Hepatocyte (in vitro differentiated cells): Measurements from ENCODE around the gene ZNF544. TPM values are rescaled to one million over a fixed set of nuclear protein-coding genes. Genes with fewer than 3 reads are reported as not detected.
A peak's percentile ranks its signal among the peaks of the same experiment; 100 is the strongest.

ENCODE experiments used
- DNase-seq: peaks from one replicate; pipeline ENCODE4 v3.0.0-alpha.2; 2016; ENCODE audit warnings: low spot score
- H2AFZ ChIP-seq: fragments of 200-600 bp; sonication (generic); 2 replicates; pipeline ENCODE4 v1.6.0; 2016; ENCODE audit warnings: antibody characterized with exemption, mild to moderate bottlenecking
- H3K27ac ChIP-seq: fragments of 200-600 bp; sonication (generic); 2 replicates; pipeline ENCODE4 v1.5.1; 2016; ENCODE audit warnings: mild to moderate bottlenecking
- H3K27me3 ChIP-seq: fragments of 200-600 bp; sonication (generic); 2 replicates; pipeline ENCODE4 v1.6.1; 2016
- H3K36me3 ChIP-seq: fragments of 200-600 bp; sonication (generic); replicated peaks from 2 replicates; pipeline ENCODE4 v1.5.1; 2016; ENCODE audit warnings: low read depth; ENCODE audit not compliant: insufficient read depth
- H3K4me1 ChIP-seq: fragments of 200-600 bp; sonication (generic); 2 replicates; pipeline ENCODE4 v1.5.1; 2016; ENCODE audit warnings: mild to moderate bottlenecking, moderate library complexity; ENCODE audit not compliant: insufficient read depth
- H3K4me2 ChIP-seq: fragments of 200-600 bp; sonication (generic); 2 replicates; pipeline ENCODE4 v1.6.0; 2016
- H3K4me3 ChIP-seq: fragments of 200-600 bp; sonication (generic); 2 replicates; pipeline ENCODE4 v1.5.1; 2016; ENCODE audit warnings: mild to moderate bottlenecking
- H3K79me2 ChIP-seq: fragments of 200-600 bp; sonication (generic); 2 replicates; pipeline ENCODE4 v1.6.0; 2017; ENCODE audit warnings: mild to moderate bottlenecking
- H3K9me2 ChIP-seq: fragments of 200-600 bp; sonication (generic); replicated peaks from 2 replicates; pipeline ENCODE4 v1.6.0; 2017; ENCODE audit warnings: mild to moderate bottlenecking; ENCODE audit not compliant: insufficient read depth
- H3K9me3 ChIP-seq: fragments of 200-600 bp; sonication (generic); 2 replicates; pipeline ENCODE4 v1.5.1; 2016; ENCODE audit warnings: low read depth, mild to moderate bottlenecking
- H4K20me1 ChIP-seq: fragments of 200-600 bp; sonication (generic); 2 replicates; pipeline ENCODE4 v1.6.0; 2016; ENCODE audit warnings: mild to moderate bottlenecking; ENCODE audit not compliant: insufficient read depth, poor library complexity, severe bottlenecking
- EZH2 ChIP-seq: fragments of 200-600 bp; sonication (generic); IDR thresholded peaks from 2 replicates; pipeline ENCODE4 v1.6.1; 2016; ENCODE audit warnings: antibody characterized with exemption, mild to moderate bottlenecking, borderline replicate concordance
- EZH2phosphoT487 ChIP-seq: fragments of 200-600 bp; sonication (generic); IDR thresholded peaks from one replicate; pipeline ENCODE4 v1.6.1; 2018; ENCODE audit warnings: antibody characterized with exemption, mild to moderate bottlenecking, low read depth, moderate library complexity; ENCODE audit not compliant: unreplicated experiment, severe bottlenecking
- WGBS: methylation state at CpG from one replicate; pipeline ENCODE4 v1.1.6; 2016; ENCODE audit warnings: low lambda C conversion rate; ENCODE audit errors: missing lambda C conversion rate; 5-methylcytosine and 5-hydroxymethylcytosine counted together
- polyA plus RNA-seq: library from polyadenylated mRNA; unstranded; fragments of >200 nt; fragmentation: Nextera tagmentation; extraction: Ambion mirVana; gene quantifications from 2 replicates; pipeline ENCODE4 v1.2.1, GENCODE V29; 2016
- total RNA-seq: library from RNA; depleted of rRNA; stranded (reverse); fragments of >200 nt; gene quantifications from 2 replicates; pipeline ENCODE4 v1.2.3, GENCODE V29; 2014
- TF ChIP-seq, protein P1 (sequence below): fragments of 200-600 bp; sonication (generic); IDR thresholded peaks from 2 replicates; pipeline ENCODE4 v1.5.1; 2016; ENCODE audit warnings: antibody characterized with exemption, mild to moderate bottlenecking; ENCODE audit not compliant: poor library complexity

The ZNF544 gene
- total and polyA plus RNA-seq, 2 experiments from 2014 or later, result 17.2 to 34.1 TPM

DNA sequence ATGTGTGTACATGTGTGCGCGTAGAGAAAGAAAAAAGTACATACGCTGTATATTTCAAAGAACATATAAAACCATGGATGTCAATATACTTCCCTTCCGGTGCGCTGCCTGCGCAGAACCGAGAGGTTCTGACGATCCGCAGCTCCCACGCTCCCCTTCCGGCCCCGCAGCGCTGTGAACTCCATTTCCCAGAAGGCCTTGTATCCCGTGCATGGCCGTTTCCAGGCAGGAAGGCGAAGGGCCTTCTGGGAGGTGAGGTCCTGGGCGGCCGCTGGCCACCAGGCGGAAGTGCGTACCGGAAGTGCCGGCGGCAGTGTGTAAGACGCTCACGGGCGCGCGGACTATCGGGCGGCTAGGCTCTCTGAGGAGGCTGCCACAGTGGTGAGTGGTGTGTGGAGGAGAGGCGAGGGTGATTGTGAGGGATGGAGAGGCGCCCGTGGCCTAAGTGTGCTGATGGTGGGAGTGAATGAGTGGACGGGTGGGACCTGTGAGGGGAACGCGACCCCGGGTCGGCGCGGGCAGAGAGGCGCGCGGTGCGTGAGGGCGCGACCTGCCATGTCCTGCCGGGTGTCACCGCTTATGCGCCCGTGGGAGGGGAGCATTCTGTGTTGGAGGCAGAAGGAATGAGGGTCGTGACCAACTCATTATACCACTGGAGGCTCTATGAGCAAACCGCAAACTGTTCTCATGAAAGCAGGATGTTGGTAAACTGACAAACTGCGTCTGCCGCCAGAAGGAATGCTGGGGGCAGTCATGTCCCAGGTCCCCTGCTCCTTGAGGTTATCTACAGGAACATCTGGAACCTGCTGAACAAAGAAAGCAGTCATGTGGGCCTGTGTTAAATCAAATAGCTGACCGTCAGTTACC, 76.6 kb downstream of the ZNF544 start, which contains the start of gene ERVK3-1:
Gene ERVK3-1, plus strand, starts transcription at position 313 of the 867 bp plus-strand sequence. CDS start 6,792 bp downstream, outside the sequence.
- H3K36me3 ChIP-seq, result no peaks in the 10 kb centered on the region
- peak within 1 kb of the TSS; percentile 73 for H2AFZ ChIP-seq
- H3K27me3 ChIP-seq, result no peaks in the 10 kb centered on the region
- under 1% methylated on average over 55 of the region's 55 CpGs for WGBS
- H3K4me1 ChIP-seq, result peaks cover 9% of the 10 kb centered on the region
- no peaks in the 10 kb centered on the region for H4K20me1 ChIP-seq
- no peaks in the 10 kb centered on the region for H3K9me2 ChIP-seq
- H3K4me2 ChIP-seq, result peak within 1 kb of the TSS; percentile 95
- peak within 1 kb of the TSS; percentile 58 for H3K4me3 ChIP-seq
- peaks cover 42% of the 10 kb centered on the region for H3K79me2 ChIP-seq
- no peaks in the 10 kb centered on the region for H3K9me3 ChIP-seq
- H3K27ac ChIP-seq, result peak within 1 kb of the TSS; percentile 84
- TF ChIP-seq EZH2phosphoT487 (no peak), EZH2 (no peak)
- TF ChIP-seq, protein P1, sequence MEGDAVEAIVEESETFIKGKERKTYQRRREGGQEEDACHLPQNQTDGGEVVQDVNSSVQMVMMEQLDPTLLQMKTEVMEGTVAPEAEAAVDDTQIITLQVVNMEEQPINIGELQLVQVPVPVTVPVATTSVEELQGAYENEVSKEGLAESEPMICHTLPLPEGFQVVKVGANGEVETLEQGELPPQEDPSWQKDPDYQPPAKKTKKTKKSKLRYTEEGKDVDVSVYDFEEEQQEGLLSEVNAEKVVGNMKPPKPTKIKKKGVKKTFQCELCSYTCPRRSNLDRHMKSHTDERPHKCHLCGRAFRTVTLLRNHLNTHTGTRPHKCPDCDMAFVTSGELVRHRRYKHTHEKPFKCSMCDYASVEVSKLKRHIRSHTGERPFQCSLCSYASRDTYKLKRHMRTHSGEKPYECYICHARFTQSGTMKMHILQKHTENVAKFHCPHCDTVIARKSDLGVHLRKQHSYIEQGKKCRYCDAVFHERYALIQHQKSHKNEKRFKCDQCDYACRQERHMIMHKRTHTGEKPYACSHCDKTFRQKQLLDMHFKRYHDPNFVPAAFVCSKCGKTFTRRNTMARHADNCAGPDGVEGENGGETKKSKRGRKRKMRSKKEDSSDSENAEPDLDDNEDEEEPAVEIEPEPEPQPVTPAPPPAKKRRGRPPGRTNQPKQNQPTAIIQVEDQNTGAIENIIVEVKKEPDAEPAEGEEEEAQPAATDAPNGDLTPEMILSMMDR, result no peak
- DNase-seq, result peak; percentile 98

- Histone ChIP-seq H3K79me2 (peaks cover 42% of the 10 kb centered on the region), H3K9me3 (no peaks in the 10 kb centered on the region), H3K4me1 (peaks cover 9% of the 10 kb centered on the region), H3K36me3 (no peaks in the 10 kb centered on the region), H4K20me1 (no peaks in the 10 kb centered on the region), H3K9me2 (no peaks in the 10 kb centered on the region), H3K4me2 (peak overlapping the region; percentile 95), H3K27me3 (no peaks in the 10 kb centered on the region), H2AFZ (peak overlapping the region; percentile 58), H3K27ac (peak overlapping the region; percentile 84), H3K4me3 (peak overlapping the region; percentile 58)
- WGBS, result 65% methylated on average over 12 of the region's 12 CpGs
- peak; percentile 25 for DNase-seq
- no peak for TF ChIP-seq EZH2
- no peak for TF ChIP-seq EZH2phosphoT487
- TF ChIP-seq, protein P1, result no peak
These were observed 77.2 kb downstream of the ZNF544 start for GRCh38 chr19:58305932-58306323.

GRCh38 chr19:58307736-58308135, 79.0 kb downstream of the ZNF544 start:
- H3K4me2 ChIP-seq, result no peak overlapping the region
- no peaks in the 10 kb centered on the region for H3K9me3 ChIP-seq
- no peak overlapping the region for H3K27ac ChIP-seq
- no peaks in the 10 kb centered on the region for H3K27me3 ChIP-seq
- H3K79me2 ChIP-seq, result peaks cover 39% of the 10 kb centered on the region
- no peak for TF ChIP-seq EZH2phosphoT487
- TF ChIP-seq, protein P1, result no peak
- no peak for TF ChIP-seq EZH2
- peaks cover 9% of the 10 kb centered on the region for H3K4me1 ChIP-seq
- 95% methylated on average over 4 of the region's 4 CpGs for WGBS
- H3K36me3 ChIP-seq, result no peaks in the 10 kb centered on the region
- H3K9me2 ChIP-seq, result no peaks in the 10 kb centered on the region
- H3K4me3 ChIP-seq, result no peak overlapping the region
- no peaks in the 10 kb centered on the region for H4K20me1 ChIP-seq
- H2AFZ ChIP-seq, result no peak overlapping the region
- DNase-seq, result no peak
